ENCODE data around the gene CEP131. TPM values are rescaled to one million over a fixed set of nuclear protein-coding genes. Genes with fewer than 3 reads are reported as not detected.

CEP131 gene
- total RNA-seq, 2 donors from 2014 or later = 23.2 to 28.0 TPM

DNA sequence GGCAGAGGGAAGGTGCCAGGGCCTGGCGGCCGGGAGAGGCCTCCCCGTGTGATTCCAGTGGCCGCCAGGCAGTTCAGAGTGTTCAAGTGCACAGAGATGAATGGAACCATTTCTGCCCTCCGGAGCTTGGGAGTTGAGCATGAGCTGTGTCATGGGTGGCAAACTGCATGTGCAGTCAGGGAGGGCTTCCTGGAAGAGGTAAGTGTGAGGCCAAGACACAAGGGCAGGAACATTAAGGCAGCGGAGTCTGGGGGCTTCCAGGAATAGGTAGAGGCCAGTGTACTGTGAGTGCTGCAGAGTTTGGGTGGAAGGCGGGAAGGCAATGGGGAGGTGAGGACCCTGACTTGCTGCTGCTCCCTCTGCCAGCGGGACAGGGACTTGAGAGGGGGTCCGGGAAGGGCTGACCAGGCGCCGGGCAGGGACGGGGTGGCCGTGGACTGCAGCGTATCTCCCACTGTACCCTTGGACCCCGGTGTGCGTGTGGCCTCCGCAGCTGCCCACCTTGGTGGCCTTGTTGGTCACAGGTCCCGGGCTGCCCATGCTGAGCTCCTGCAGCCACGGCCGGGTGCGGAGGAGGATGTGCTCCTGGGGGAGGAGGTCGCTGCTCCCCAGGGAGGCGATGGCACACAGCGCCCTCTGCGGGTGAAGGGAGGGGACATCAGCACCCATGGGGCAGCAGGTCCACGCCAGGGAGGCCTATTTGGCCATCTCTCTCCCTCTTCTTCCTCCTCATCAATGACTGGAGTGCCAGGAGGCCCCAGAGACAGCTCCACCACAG lies 7.5 kb upstream of the CEP131 start:
- no peak overlapping the region for H3K4me3 ChIP-seq (ENCODE audit: low read length)
- H3K27ac Mint-ChIP-seq = no peak overlapping the region
- H3K27me3 ChIP-seq (ENCODE audit: control insufficient read depth, insufficient read depth, low read length, poor library complexity, severe bottlenecking) = no peaks in the 10 kb centered on the region
- H3K36me3 Mint-ChIP-seq (ENCODE audit: low read depth) = peaks cover 17% of the 10 kb centered on the region
- no peak overlapping the region for H3K9ac ChIP-seq (ENCODE audit: extremely low read depth, low read length, poor library complexity, severe bottlenecking)
- 91 to 93% methylated on average over 14 to 26 of the region's 26 CpGs for WGBS, 2 experiments (ENCODE audit: insufficient coverage in 1 of 2, insufficient read length in 1 of 2)
- peaks cover 8% of the 10 kb centered on the region for H3K36me3 ChIP-seq (ENCODE audit: control insufficient read depth, insufficient read depth, low read length)
- peak; percentile 74 for DNase-seq
- no peaks in the 10 kb centered on the region for H3K9me3 Mint-ChIP-seq
- TF ChIP-seq, protein P1, sequence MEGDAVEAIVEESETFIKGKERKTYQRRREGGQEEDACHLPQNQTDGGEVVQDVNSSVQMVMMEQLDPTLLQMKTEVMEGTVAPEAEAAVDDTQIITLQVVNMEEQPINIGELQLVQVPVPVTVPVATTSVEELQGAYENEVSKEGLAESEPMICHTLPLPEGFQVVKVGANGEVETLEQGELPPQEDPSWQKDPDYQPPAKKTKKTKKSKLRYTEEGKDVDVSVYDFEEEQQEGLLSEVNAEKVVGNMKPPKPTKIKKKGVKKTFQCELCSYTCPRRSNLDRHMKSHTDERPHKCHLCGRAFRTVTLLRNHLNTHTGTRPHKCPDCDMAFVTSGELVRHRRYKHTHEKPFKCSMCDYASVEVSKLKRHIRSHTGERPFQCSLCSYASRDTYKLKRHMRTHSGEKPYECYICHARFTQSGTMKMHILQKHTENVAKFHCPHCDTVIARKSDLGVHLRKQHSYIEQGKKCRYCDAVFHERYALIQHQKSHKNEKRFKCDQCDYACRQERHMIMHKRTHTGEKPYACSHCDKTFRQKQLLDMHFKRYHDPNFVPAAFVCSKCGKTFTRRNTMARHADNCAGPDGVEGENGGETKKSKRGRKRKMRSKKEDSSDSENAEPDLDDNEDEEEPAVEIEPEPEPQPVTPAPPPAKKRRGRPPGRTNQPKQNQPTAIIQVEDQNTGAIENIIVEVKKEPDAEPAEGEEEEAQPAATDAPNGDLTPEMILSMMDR (conservative IDR thresholded peaks at IDR 0.05) = peak; percentile 74
- H3K27me3 Mint-ChIP-seq (ENCODE audit: insufficient read depth) = peaks cover 8% of the 10 kb centered on the region
- no peaks in the 10 kb centered on the region for H3K4me1 ChIP-seq (ENCODE audit: control insufficient read depth, insufficient read depth, low read length)
- no peaks in the 10 kb centered on the region for H3K9me3 ChIP-seq (ENCODE audit: control insufficient read depth, low read length)
- no peaks in the 10 kb centered on the region for H3K4me1 Mint-ChIP-seq
- no peak overlapping the region for H3K4me3 Mint-ChIP-seq
- H3K27ac ChIP-seq (ENCODE audit: low read depth, low read length) = no peak overlapping the region

DNA sequence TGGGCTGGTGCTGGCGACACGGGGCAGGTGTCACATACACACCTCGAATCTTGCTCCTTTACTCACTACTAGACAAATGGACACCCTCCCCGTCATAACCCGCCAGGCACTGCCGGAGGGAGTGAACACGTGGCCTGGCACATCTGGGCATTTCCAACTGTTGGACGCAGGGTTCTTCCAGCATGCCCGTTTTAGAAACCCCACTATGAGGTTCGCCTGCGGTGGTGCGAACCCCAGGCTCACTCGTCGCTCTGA lies 6.8 kb upstream of the CEP131 start:
- Mint-ChIP-seq H3K36me3 (ENCODE audit: low read depth) (peaks cover 17% of the 10 kb centered on the region), H3K27me3 (ENCODE audit: insufficient read depth) (peaks cover 10% of the 10 kb centered on the region), H3K4me1 (no peaks in the 10 kb centered on the region), H3K27ac (no peak overlapping the region), H3K9me3 (no peaks in the 10 kb centered on the region), H3K4me3 (no peak overlapping the region)
- TF ChIP-seq, protein P1 (conservative IDR thresholded peaks at IDR 0.05) = no peak
- Histone ChIP-seq H3K9me3 (ENCODE audit: control insufficient read depth, low read length) (no peaks in the 10 kb centered on the region), H3K4me3 (ENCODE audit: low read length) (no peak overlapping the region), H3K9ac (ENCODE audit: extremely low read depth, low read length, poor library complexity, severe bottlenecking) (no peak overlapping the region), H3K27me3 (ENCODE audit: control insufficient read depth, insufficient read depth, low read length, poor library complexity, severe bottlenecking) (no peaks in the 10 kb centered on the region), H3K27ac (ENCODE audit: low read depth, low read length) (no peak overlapping the region), H3K36me3 (ENCODE audit: control insufficient read depth, insufficient read depth, low read length) (peaks cover 8% of the 10 kb centered on the region), H3K4me1 (ENCODE audit: control insufficient read depth, insufficient read depth, low read length) (no peaks in the 10 kb centered on the region)
- 96 to 98% methylated on average over 9 to 14 of the region's 14 CpGs for WGBS, 2 experiments (ENCODE audit: insufficient coverage in 1 of 2, insufficient read length in 1 of 2)
- DNase-seq = no peak

DNA sequence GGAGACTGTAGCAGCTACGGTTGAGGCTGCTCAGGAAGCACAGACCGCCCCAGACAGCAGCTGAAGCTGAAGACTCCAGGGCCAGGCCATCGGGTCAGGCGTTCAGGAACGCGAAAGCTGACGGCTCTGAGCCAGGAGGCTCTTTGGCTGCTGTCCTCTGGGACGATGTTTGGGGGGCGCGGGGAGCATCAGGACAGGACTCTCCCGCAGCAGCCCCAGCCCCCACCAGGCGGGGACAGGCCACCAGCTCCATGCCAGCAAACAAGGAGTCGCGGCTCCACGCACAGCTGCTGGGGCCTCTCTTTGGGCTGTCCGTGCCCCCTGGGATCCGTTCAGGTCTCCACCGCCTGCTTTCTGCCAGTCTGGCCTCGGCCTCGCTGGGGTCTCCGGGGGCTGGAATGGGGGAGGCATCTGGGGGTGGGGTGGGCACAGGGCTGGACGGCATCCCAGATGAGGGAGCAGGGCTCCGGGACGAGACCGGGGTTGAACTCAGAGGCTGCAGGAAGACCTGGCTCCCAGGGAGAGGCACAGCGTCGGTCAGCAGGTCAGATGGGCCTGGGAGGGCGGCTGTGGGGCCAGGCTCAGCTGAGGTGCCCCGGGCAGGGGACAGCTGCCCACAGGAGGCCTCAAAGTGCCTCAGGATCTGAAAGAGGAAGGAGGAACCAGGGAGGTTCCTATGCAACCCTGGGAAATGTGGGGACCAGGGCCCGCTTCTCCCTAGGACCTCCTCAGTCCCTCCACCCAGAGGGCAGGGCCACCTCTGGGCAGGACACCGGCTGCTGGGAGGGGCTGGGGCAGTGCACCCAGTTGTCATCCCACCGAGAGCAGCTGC lies 6.3 kb upstream of the CEP131 start:
- no peaks in the 10 kb centered on the region for H3K9me3 ChIP-seq (ENCODE audit: control insufficient read depth, low read length)
- DNase-seq = no peak
- 91 to 93% methylated on average over 20 to 32 of the region's 32 CpGs for WGBS, 2 experiments (ENCODE audit: insufficient coverage in 1 of 2, insufficient read length in 1 of 2)
- no peak overlapping the region for H3K9ac ChIP-seq (ENCODE audit: extremely low read depth, low read length, poor library complexity, severe bottlenecking)
- TF ChIP-seq, protein P1 (conservative IDR thresholded peaks at IDR 0.05) = no peak
- no peaks in the 10 kb centered on the region for H3K4me1 ChIP-seq (ENCODE audit: control insufficient read depth, insufficient read depth, low read length)
- Mint-ChIP-seq H3K36me3 (ENCODE audit: low read depth) (peaks cover 17% of the 10 kb centered on the region), H3K4me1 (no peaks in the 10 kb centered on the region), H3K9me3 (no peaks in the 10 kb centered on the region), H3K27me3 (ENCODE audit: insufficient read depth) (peaks cover 13% of the 10 kb centered on the region), H3K27ac (no peak overlapping the region), H3K4me3 (no peak overlapping the region)
- peaks cover 2% of the 10 kb centered on the region for H3K27me3 ChIP-seq (ENCODE audit: control insufficient read depth, insufficient read depth, low read length, poor library complexity, severe bottlenecking)
- H3K36me3 ChIP-seq (ENCODE audit: control insufficient read depth, insufficient read depth, low read length) = peaks cover 8% of the 10 kb centered on the region
- H3K27ac ChIP-seq (ENCODE audit: low read depth, low read length) = no peak overlapping the region
- H3K4me3 ChIP-seq (ENCODE audit: low read length) = no peak overlapping the region
